CD4-positive, alpha-beta T cell treated with Interleukin-2 at 100 ng/mL for 4 hours (primary cell): ENCODE measurements around the gene S100A2.
"Not testable (repeated sequence)": the region's sequence is repeated elsewhere in the genome, so short reads cannot be mapped to it uniquely, and the experiment has no call there.

Experiments
- DNase-seq: peaks from one replicate; pipeline ENCODE4 v3.0.0-alpha.2; 2020; ENCODE audit warnings: low spot score

The S100A2 gene

DNA sequence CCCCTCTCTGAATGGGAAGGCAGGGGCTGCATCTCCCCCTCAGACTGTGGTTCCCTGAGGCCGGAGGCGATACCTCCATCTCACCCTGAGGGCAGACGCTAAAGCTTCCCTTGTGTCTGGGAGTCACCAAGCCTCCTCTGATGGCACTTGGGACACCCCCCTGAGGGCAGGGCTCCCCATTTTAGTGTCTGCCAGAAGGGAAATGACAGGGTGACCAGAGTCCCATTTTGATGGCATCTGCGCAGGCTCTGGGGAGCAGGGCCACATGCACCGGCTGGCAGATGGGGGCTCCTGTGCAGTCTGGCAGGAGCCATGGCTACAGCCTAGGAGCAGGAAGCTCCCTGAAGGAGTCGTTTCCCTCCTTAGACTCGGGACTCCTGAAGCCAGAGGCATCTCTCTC, 1.7 kb downstream of the S100A2 start:
- DNase-seq, result no peak

DNA sequence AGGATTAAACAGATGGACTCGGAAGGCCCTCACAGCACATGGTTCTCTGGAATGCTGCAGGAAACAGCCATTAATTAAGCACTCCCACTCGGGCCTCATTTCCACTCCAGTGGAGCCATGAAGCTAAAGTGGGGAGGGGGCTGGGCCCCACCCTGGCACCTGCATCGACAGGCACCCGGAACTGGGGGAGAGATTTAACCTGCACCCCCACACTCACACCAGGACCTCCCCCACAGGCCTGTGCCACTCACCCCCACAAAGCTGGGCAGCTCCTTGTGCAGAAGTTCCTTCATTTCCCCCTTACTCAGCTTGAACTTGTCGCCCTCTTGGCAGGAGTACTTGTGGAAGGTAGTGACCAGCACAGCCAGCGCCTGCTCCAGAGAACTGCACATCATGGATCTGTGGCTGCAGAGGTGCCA, 2.2 kb downstream of the S100A2 start:
- no peak for DNase-seq

DNA sequence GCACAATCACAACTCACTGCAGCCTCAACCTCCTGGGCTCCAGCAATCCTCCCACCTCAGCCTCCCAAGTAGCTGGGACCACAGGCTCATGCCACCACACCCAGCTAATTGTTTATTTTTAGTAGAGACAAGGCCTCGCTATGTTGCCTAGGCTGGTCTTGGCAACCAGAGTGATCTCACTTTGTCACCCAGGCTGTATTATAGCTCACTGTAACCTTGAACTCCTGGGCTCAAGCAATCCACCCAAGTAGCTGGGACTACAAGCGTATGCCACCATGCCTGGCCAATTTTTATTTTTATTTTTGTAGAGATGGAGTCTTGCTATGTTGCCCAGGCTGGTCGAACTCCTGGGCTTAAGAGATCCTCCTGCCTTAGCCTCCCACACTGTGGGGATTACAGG, 3.6 kb downstream of the S100A2 start:
- not testable (repeated sequence) for DNase-seq

DNA sequence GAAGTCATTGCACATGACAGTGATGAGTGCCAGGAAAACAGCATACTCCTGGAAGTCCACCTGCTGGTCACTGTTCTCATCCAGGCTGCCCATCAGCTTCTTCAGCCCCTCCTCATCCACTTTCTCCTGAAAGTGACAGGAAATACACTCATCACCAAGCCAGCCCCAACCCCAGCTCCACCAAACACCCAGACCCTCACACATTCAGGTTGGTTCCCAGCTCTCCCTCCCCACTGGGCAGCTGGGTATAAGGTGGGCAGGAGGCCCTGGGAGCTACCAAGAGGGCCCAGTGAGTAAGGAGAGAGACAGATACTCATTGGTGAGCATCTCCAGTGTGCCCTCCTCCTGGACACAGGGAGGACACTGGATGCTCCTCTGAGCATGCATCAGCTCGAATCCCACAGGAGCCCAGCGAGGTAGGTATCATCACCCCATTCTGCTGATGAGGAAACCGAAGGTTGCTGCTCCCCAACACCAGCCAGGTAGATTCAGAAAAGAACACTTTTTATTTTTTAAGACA, 4.1 kb downstream of the S100A2 start:
- DNase-seq, result no peak

DNA sequence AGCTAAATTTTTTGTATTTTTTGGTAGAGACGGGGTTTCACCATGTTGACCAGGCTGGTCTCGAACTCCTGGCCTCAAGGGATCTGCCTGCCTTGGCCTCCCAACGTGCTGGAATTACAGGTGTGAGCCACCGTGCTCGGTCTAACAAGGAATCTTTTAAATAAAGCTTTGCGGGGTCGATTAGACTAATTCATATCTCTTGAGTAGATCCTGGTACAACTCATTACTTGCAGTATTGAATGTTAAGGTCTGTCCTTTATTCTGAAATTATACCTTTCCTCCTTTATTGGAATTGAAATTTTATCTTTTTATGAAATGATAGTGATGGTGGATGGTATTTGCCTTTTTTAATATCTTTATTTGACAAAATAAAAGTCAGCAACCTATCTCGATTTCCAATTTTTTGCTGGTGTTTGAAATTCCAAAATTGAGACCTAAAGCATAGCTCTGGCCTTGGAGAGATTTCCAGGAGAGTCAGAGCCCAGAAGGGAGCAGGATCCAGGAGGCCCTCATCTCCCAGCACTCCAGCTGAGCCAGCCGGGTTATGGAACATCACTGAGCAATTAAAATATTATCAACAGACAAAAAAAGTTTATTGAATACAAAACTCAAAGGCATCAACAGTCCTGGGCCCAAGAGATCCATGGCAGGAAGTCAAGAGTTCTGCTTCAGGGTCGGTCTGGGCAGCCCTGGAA, 4.7 kb downstream of the S100A2 start:
- DNase-seq, result no peak

DNA sequence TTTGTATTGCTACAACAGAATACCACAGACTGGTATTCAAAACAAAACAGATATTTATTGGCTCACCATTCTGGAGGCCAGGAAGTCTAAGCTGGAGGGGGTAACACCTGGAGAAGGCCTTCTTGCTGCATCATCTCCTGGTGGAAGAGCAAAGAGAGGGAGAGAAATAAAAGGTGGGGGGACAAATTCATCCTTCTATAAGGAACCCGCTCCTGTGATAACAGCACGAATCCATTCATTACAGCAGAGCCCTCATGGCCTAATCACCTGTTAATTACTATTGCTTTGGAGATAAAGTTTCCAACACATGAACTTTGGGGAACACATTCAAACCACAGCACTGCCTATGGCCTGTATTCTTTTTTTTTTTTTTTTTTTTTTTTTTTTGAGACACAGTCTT, 5.4 kb downstream of the S100A2 start:
- no peak for DNase-seq

DNA sequence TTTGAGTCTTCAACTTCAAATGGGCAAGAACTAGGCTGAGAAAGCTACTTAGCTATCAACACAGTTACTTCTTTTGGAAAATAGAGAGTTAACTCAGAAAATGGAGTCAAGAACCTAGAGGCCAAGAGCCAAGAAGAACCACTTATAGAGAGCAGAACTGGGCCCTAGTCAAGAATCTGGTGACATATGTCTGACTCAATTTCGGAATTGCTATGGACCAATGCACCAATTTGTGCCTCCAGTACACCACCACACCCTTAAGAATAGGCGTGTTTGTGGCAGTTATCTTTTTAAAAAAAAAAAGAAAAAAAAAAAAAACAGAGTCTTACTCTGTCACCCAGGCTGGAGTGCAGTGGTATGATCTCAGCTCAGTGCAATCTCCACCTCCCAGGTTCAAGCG, 7.8 kb downstream of the S100A2 start:
- no peak for DNase-seq

DNA sequence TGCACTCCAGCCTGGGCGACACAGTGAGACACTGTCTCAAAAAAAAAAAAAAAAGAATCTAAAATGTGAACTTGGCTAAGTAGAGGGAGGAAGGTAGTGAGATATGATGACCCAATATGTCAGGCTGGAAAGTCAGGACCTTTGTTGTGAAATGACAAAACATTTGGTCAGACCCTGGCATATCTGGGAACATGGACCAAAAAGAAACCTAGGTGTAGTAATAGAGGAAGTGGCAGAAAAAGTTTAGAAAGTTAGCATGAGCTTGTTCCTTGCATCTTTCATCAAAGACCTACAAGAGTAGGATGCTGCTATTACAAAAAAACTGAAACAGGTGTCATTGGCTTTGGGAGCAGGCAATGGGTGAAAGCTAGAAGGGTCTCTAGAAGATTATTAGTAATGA, 9.3 kb downstream of the S100A2 start:
- no peak for DNase-seq

DNA sequence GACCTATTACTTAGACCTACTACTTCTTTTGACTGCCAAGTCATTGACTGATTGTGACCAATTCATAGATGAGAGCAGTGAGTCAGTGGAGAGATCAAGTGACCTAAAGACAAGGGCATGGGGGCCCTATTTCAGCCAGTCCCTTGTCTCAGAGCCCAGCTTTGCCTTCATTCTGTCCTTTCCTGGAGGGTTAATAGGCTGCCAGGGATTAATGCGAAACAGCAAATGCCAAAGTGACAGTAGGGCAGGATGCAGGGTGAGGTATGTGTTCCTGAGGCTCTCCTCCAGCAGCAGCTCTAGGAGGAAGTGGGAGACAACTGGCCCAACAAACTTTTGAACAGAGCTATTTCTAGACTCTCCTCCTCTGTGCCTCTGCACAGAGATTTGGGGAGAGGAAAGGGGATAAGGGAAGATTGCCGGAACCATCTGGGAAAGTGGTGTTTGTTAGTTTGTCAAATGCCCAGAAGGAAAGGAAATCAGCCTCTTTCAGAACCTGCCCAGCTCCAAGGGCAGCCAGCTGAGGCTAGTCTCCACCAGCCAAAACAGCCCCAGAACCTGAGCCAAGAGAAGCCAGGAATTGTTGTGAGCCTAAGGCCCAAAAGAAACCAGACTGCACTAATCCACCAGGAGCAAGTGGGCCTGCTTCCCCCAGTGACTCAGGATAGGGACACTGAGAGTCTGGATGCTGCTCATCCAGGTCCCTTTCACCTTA, 11.7 kb downstream of the S100A2 start:
- no peak for DNase-seq

DNA sequence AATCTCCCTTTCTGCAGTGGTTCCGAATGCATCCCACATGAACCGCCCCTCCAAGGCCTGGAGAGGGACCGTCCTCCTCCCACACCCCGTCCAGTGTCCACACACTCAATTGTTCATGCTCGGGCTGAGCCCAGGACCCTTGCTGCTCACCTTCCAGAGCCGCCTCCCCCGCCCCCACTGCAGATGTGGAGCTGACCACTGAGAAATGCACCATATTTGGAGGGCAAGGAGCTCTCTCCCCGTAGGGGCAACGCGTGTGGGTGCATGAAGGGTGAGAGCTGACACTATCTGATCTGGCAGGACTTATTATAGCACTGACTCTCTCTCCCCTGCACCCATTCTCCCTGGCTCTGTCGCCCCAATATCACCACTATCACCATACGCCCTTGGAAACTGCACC, 12.5 kb downstream of the S100A2 start:
- DNase-seq, result no peak

DNA sequence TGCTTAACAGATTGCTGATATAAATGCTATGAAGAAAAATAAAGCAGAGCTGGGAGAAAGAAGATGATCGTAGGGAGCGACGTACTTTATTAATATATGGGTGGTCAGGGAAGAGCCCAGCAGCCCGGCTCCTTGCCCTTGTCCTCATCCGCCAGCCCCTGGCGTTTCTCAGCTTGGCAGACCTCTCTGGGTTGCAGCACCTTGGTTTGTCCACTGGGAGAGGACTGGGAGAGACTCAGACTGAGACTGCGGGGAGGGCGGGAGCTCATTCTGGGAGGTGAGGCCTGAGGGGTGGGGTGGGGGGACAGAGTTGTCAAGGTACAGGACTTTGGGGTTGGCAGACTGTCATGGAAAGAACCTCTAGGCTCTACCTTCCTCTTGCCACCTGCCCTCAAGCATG, 13.3 kb downstream of the S100A2 start:
- no peak for DNase-seq

DNA sequence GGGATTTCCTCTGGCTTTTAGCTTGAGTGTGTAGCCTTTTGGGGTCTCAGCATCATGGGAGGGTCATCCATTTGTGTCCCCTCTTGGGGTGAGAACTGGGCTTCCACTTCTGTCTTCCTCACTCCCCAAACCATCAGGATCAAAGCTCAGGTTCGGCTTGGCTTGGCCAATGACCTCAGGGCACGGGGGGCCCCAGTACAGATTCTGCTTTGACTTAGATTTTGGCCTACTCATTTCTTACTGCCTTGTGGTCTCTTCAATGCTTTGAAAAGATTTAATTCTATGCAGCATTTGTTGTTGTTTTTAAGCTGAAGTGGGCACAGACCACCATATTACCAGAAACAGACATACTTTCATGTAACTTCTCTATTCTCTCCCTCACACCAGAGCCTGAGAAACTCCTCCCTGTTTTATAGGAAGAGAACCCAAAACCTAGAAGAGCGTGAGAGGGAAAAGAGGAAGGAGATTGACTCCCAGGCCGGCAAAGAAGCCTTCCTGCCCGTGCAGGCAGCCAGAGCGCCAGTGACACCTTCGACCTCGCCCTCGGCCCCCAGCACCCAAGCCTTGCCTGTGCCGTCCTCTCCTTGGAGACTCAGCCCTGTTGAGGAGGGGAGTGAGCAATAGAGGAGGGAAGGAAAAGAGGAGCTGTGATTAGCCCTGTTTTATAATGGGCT, 14.7 kb downstream of the S100A2 start:
- no peak for DNase-seq

DNA sequence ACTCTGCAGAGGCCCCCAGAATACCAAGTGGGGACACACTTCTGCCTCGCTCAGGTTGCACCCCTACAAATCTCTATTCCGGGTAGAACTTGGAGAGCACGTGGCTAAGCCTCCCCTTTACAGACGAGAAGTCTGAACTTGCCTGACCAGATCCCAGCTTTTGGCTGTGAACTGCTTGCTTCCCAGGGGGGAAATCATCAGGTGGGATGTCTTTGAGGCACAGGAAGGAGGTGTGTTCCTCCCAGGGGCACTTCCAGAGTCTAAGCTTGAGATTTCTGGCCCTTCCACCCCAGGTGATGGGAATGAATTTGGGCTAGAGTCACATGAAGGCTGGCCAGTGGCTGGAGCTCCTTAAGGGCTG, 15.3 kb downstream of the S100A2 start:
- no peak for DNase-seq

DNA sequence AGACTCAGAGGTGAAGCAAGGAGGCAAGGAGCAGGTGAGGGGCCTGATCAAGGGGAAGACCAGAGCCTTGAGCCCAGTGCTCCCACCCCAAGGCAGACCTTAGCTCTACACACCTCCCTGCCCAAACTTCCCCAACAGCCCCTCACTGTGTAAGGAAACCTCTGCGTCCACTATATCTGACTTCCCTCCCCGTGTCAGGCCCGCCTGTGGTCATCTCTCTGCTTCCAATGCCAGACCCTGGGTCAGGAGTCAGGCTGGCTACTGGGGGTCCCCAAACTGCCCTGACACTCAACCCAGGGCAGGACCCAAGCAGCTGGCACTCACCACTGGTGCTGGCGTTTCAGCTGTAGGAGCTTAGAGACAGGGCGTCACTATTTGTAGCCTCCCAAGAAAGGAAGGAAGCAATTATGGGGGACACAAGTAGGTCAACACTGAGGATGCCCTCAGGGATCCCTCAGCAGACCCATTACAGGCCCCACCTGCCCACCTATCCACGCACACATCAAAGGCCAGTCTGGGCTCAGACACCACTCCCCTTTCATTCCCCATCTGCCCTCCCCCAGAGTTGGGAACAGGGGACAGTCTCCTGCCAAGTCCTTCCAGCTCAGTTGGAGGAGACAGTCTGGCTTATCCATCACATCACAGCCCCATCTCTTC, 15.8 kb downstream of the S100A2 start:
- no peak for DNase-seq

DNA sequence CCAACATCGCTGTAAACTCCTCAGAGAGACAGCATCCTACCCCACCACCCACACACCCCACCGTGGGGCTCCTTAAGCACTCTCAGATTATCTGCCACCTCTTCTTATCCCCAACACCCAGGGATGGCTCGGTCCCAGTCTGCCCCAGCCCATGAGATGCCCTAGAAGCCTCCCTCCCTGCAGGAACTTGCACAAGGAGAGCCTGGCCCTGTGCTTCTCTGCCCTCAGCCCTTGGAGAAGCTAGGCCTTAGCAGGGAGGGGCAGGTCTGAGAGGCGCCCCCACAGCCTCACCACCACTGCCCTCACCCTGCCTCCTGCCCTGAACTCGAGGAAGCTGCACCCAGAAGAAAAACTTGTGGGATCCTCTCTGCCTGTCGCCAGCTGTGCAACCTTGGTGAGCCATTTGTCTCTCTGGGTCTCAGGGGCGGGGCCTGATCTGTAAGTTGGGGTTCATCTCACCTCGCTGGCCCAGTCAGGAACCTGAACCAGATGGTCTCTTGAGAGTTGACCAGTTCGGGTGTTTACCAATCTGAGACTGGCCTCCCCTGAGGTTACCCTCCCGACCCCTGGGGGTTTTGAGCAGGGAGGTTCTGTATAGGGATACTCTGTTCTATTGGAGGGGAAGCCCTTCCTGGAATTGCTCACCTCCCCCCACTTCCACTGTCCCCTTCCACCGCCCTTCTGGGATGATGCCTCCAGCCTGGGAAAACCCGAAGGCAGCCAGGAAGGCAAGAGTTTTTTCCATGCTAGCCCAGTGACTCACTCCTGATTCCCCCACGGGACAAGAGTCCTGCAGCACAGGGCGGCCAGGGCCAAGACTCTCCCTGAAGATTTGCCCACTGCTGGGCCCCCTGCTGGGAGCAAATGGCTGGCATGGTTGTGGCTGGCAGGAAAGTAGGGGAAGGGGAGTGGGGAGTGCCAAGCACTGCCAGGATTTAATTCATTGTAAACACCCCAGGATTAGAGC, 16.6 kb downstream of the S100A2 start, which contains the start of gene S100A3:
TSS of gene S100A3 (minus strand) at position 537 of the 967 bp plus-strand sequence. CDS start 773 bp downstream, outside the sequence.
- DNase-seq, result no peak

DNA sequence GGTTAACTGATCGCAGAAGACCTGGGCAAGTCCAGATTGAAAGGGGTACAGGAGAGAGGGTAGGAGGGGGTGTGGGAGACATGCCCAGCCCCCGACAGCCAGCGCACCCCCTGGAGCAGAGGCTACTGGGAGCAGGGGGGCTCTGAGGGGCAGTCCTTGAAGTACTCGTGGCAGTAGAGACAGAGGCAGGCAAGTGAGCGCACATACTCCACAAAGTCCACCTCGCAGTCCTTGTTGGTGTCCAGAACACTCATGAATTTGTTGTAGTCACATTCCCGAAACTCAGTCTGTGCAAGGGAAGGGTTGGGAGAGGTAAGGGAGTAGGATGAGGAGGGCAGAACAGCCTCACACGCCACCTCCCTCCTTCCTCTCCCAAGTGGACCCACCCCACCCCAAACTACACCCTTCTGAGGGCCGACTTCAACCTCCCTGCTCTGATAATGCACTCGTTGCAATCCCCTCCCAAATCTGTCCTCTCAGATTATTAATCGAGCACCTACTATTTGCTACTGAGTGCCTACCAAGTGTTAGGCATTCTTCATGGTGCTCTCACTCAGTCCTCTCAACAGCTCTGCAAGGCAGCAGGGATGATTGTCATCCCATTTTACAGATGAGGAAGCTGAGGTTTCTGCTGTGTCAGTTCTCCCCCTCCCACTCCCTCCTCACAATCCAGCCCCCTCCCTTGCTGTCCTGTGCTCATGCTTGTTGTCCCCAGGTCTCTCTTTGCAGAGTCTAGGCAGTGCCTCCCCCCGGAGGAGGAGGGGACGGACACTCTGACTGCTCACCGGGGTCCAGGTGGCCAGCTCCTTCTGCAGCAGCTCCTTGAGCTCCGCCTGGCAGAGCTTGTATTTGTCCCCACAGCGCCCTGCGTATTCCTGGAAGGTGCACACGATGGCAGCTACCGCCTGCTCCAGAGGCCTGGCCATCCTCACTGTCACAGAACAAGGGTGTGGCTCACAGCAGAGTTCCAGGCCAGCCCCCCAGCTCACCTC, 17.8 kb downstream of the S100A2 start:
- no peak for DNase-seq

DNA sequence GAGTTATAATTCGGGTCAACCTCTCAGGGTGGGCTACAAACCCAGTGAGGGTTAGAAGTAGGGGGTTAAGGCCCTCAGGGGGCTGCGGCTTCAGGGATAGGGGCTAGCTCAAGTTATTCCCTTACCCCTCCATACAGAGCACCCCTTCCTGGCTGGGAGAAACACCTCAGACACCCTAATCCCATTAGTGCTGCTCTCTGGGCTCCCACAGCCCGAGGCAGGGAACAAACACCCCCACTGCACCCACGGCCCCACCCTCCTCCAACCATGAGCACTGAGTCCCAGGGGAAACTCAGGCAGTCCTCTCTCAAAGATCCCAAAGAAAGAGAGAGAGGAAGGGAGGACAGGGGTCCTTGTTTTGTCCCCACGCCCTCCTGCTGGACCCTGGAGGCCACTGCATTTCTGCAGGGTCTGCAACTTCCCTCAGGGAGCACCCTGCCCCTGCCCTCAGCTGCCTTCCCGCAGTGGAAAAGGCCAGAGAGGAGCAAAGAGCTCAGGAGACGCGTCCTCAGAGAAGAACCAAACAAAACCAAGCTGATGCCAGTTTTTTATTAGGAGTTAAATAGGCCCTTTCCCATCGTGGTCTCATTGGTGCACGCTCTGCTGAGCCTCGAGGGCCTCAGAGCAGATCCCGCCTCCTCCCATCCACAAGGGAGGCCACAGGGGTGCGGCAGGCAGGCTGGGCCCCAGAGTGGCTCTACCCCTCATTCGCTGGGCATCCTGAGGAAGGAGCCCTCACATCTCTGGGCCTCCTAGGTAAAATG, 18.7 kb downstream of the S100A2 start:
- DNase-seq, result no peak

DNA sequence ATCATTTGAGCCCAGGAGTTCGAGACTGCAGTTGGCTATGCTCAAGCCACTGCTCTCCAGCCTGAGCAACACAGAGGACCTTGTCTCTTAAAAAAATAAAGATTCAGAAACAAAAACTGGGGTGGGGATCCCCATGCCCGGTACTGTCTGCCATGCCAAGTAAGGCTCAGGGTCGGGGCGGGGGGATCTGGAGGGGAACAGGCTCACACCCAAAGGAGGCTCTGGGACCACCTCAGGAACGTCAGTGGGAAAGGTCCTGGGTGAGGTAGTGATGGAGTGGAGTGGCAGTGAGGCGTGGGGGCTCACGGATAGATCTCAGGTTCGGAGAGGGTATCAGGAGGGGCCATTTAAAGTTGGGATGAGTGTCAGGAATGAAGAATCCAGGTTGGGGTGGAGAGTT, 19.3 kb downstream of the S100A2 start:
- no peak for DNase-seq
